OCI-LY3 (cell line): ENCODE results near the gene SLC26A1.

Experiments
- H2AFZ ChIP-seq: fragments of 200-600, 300-600 bp; shearing (Covaris generic); 2 replicates; pipeline ENCODE4 v1.6.0; 2014; ENCODE audit warnings: antibody characterized with exemption, low read depth, low read length
- H3K27ac ChIP-seq: fragments of 200-600, 300-600 bp; sonication (generic); 2 replicates; pipeline ENCODE4 v1.5.1; 2014; ENCODE audit warnings: mild to moderate bottlenecking, low read length, moderate library complexity, mixed read lengths
- H3K27me3 ChIP-seq: fragments of 200-600, 300-600 bp; sonication (generic); 2 replicates; pipeline ENCODE4 v1.6.1; 2014; ENCODE audit warnings: low read depth, low read length, mixed read lengths
- H3K36me3 ChIP-seq: fragments of 200-600, 300-600 bp; sonication (generic); replicated peaks from 2 replicates; pipeline ENCODE3; 2014; ENCODE audit warnings: low read depth, low read length, mixed read lengths
- H3K4me1 ChIP-seq: fragments of 300-600, 200-600 bp; sonication (generic); 2 replicates; pipeline ENCODE4 v1.6.1; 2014; ENCODE audit warnings: low read length, mixed read lengths
- H3K4me2 ChIP-seq: fragments of 200-600, 300-600 bp; sonication (generic); 2 replicates; pipeline ENCODE4 v1.6.1; 2014; ENCODE audit warnings: low read length, mixed read lengths
- H3K4me3 ChIP-seq: fragments of 300-600, 200-600 bp; sonication (generic); 2 replicates; pipeline ENCODE4 v1.5.1; 2014; ENCODE audit warnings: antibody characterized with exemption, mild to moderate bottlenecking, low read length, moderate library complexity
- H3K79me2 ChIP-seq: fragments of 300-600, 200-600 bp; shearing (Covaris generic); 2 replicates; pipeline ENCODE4 v1.6.1; 2014; ENCODE audit warnings: mild to moderate bottlenecking, low read length, mixed read lengths
- H3K9ac ChIP-seq: fragments of 300-600, 200-600 bp; shearing (Covaris generic); 2 replicates; pipeline ENCODE4 v1.6.0; 2014; ENCODE audit warnings: mild to moderate bottlenecking, low read length, moderate library complexity
- H3K9me3 ChIP-seq: fragments of 200-600, 300-600 bp; shearing (Covaris generic); 2 replicates; pipeline ENCODE4 v1.6.1; 2014; ENCODE audit warnings: low read length, mixed read lengths; ENCODE audit not compliant: insufficient read depth
- H4K20me1 ChIP-seq: fragments of 200-600, 300-600 bp; sonication (generic); 2 replicates; pipeline ENCODE4 v1.6.1; 2016; ENCODE audit warnings: low read length, mixed read lengths; ENCODE audit not compliant: insufficient read depth
- EZH2phosphoT487 ChIP-seq: fragments of 200-600 bp; shearing (Covaris generic); IDR thresholded peaks from 2 replicates; pipeline ENCODE4 v1.6.1; 2018; ENCODE audit warnings: antibody characterized with exemption, mixed run types, low read depth
- TF ChIP-seq, protein P1 (sequence below): fragments of 200-600, 300-600 bp; sonication (generic); IDR thresholded peaks from 2 replicates; pipeline ENCODE4 v1.5.1; 2014; ENCODE audit warnings: antibody characterized with exemption, low read length, low read depth

Gene SLC26A1

DNA sequence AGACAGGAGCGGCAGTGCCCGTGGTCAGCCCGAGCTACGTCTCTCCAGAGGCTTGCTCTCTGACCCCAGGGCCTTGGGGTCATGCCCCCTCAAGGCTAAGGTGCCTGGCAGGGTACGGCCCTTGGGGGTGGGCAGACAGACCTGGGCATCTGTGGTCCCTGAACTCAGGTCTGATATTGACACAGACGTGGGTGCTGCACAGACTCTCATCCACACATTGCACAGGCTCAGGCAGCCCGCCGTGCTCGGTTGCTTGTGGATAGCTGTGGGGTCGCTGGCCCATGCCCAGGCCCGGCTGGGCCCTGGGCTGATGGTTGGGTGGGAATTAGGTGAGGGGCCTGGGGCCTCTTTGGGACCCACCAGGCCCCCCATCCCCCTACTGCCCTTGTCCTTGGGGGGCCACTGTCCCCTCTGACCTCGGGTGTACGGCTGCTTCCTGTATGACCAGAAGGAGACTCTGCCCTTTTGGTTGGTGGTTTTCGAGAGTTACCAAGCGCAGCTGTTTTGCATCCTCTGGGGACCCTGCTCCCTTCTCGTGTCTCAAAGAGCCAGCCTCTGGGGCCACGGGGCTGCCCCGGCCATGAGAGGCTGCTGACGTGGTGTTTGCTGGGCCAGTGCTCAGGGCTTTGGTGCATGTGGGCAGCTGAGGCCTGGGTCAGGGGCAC lies 28.3 kb upstream of the SLC26A1 start:
- H3K27ac ChIP-seq = no peak overlapping the region
- H3K9me3 ChIP-seq = no peaks in the 10 kb centered on the region
- H3K4me2 ChIP-seq = peak overlapping the region; percentile 73
- H3K9ac ChIP-seq = peak overlapping the region; percentile 39; the same call in 1 of the 2 replicates
- no peaks in the 10 kb centered on the region for H3K36me3 ChIP-seq
- H3K4me3 ChIP-seq = peak overlapping the region; percentile 50
- 0 out of 2 replicates have a peak overlapping the region, but pooled peaks have one; percentile 22 for H2AFZ ChIP-seq
- H3K27me3 ChIP-seq = no peaks in the 10 kb centered on the region
- H4K20me1 ChIP-seq = no peaks in the 10 kb centered on the region
- TF ChIP-seq, protein P1, sequence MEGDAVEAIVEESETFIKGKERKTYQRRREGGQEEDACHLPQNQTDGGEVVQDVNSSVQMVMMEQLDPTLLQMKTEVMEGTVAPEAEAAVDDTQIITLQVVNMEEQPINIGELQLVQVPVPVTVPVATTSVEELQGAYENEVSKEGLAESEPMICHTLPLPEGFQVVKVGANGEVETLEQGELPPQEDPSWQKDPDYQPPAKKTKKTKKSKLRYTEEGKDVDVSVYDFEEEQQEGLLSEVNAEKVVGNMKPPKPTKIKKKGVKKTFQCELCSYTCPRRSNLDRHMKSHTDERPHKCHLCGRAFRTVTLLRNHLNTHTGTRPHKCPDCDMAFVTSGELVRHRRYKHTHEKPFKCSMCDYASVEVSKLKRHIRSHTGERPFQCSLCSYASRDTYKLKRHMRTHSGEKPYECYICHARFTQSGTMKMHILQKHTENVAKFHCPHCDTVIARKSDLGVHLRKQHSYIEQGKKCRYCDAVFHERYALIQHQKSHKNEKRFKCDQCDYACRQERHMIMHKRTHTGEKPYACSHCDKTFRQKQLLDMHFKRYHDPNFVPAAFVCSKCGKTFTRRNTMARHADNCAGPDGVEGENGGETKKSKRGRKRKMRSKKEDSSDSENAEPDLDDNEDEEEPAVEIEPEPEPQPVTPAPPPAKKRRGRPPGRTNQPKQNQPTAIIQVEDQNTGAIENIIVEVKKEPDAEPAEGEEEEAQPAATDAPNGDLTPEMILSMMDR = no peak
- no peak for TF ChIP-seq EZH2phosphoT487
- H3K4me1 ChIP-seq = peaks cover 22% of the 10 kb centered on the region
- H3K79me2 ChIP-seq = no peaks in the 10 kb centered on the region

DNA sequence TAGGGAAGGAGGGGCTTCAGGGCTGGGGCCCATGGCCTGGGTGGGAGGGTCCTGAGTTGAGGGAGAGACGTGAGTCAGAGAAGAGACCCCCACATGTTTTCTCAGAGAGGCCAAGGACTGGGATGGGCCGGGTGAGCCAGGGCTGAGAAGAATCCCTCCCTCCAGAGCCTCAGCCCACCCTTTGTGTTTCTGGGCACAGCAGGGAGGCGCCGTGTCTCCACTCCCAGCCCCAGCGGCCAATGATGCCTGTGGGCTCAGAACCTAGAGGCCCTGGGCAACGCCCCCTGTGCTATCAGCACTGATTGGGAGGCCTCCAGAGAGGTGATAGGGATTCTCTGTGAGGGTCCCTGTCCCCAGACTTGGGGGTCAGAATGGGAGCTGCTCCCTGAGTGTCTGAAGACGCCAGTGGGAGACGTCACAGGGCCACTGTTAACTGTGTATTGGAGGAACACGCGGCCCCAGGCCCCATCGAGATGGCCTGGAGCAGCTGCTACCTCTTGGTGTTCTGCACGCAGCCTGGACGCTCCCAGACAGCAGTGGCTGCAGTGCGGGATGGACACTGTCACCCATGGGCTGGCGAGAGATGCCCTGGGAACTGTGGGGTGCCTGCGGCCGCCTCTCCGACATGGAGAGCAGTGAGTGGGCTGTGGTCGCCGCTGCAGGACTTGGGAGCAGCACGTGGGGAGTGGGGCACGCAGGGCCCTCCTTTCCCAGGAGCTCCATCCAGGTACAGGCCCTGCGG lies 26.7 kb upstream of the SLC26A1 start:
- H3K9ac ChIP-seq = no peak overlapping the region
- no peak overlapping the region for H3K27ac ChIP-seq
- H4K20me1 ChIP-seq = no peaks in the 10 kb centered on the region
- peaks cover 13% of the 10 kb centered on the region for H3K4me1 ChIP-seq
- H3K4me3 ChIP-seq = no peak overlapping the region
- H3K79me2 ChIP-seq = no peaks in the 10 kb centered on the region
- H3K9me3 ChIP-seq = no peaks in the 10 kb centered on the region
- H3K36me3 ChIP-seq = no peaks in the 10 kb centered on the region
- no peak overlapping the region for H3K4me2 ChIP-seq
- no peak overlapping the region for H2AFZ ChIP-seq
- TF ChIP-seq, protein P1 = no peak
- TF ChIP-seq EZH2phosphoT487 = no peak
- no peaks in the 10 kb centered on the region for H3K27me3 ChIP-seq

DNA sequence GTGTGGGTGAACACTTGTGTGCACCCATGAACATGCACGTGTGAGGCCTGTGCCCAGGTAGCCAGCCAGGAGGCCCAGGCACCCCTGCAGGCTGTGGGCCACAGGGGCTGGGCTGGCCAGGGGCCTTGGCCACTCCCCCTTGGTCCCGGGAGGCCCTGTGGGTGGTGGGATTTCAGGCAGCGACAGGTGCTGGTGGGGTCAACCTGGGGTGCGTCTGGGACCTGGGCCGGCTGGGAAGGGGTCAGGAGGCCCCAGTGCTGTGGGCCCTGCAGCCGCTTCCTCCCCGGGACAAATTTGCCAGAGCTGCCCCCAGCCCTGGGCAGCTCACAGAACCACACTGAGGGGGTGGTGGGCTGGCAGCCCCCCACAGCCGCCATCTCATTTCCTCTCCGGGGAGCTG lies 26.1 kb upstream of the SLC26A1 start:
- H3K79me2 ChIP-seq = no peaks in the 10 kb centered on the region
- no peaks in the 10 kb centered on the region for H3K36me3 ChIP-seq
- peaks cover 13% of the 10 kb centered on the region for H3K4me1 ChIP-seq
- no peaks in the 10 kb centered on the region for H3K27me3 ChIP-seq
- H2AFZ ChIP-seq = no peak overlapping the region
- no peak overlapping the region for H3K4me2 ChIP-seq
- H3K4me3 ChIP-seq = no peak overlapping the region
- H3K9me3 ChIP-seq = no peaks in the 10 kb centered on the region
- no peak for TF ChIP-seq EZH2phosphoT487
- TF ChIP-seq, protein P1 = no peak
- no peak overlapping the region for H3K9ac ChIP-seq
- no peaks in the 10 kb centered on the region for H4K20me1 ChIP-seq
- no peak overlapping the region for H3K27ac ChIP-seq
